ENCODE results near the gene KIF18B.

The KIF18B gene

GRCh38 chr17:44947461-44948314 is at the start of gene KIF18B:
TSS of gene KIF18B (minus strand) at chr17:44947773. CDS start at chr17:44936344, 11,429 bp downstream.
- DNase-seq (ENCODE audit: low spot score): peak; percentile 98

DNA sequence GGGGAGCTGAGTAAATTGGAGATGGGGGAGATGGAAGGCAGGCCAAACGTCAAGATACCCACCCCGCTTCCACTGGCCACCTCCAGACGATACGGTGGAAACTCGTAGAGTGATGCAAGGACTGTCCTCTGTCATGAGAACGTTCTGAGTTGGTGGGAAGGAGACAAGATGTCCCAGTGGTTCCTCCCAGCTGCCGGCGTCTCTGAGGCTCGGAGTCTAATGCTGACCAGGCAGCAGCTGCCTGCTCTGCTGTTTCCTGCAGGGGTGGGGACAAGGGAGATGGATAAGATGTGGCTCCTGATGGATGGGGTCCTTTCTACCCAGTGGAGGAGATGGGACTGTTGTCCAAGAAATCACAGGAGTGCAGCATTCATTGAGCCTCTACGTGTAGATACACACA is 48.7 kb upstream of the KIF18B start:
- DNase-seq (ENCODE audit: low spot score): no peak

- no peak for DNase-seq (ENCODE audit: low spot score)
These were observed 47.9 kb upstream of the KIF18B start for GRCh38 chr17:44995436-44996001.

GRCh38 chr17:44992242-44992939 is 44.8 kb upstream of the KIF18B start:
- no peak for DNase-seq (ENCODE audit: low spot score)

GRCh38 chr17:44990994-44991393 is 43.4 kb upstream of the KIF18B start:
- DNase-seq (ENCODE audit: low spot score): no peak

- no peak for DNase-seq (ENCODE audit: low spot score)
These were observed 42.1 kb upstream of the KIF18B start for GRCh38 chr17:44989552-44990138.

GRCh38 chr17:44988044-44988942 is 40.7 kb upstream of the KIF18B start:
- DNase-seq (ENCODE audit: low spot score): no peak

- DNase-seq (ENCODE audit: low spot score): no peak
These were observed 36.0 kb upstream of the KIF18B start for GRCh38 chr17:44983563-44983962.

- no peak for DNase-seq (ENCODE audit: low spot score)
These were observed 34.6 kb upstream of the KIF18B start for GRCh38 chr17:44982113-44982702.

GRCh38 chr17:44981221-44981968 is 33.8 kb upstream of the KIF18B start:
- peak; percentile 50 for DNase-seq (ENCODE audit: low spot score)

DNA sequence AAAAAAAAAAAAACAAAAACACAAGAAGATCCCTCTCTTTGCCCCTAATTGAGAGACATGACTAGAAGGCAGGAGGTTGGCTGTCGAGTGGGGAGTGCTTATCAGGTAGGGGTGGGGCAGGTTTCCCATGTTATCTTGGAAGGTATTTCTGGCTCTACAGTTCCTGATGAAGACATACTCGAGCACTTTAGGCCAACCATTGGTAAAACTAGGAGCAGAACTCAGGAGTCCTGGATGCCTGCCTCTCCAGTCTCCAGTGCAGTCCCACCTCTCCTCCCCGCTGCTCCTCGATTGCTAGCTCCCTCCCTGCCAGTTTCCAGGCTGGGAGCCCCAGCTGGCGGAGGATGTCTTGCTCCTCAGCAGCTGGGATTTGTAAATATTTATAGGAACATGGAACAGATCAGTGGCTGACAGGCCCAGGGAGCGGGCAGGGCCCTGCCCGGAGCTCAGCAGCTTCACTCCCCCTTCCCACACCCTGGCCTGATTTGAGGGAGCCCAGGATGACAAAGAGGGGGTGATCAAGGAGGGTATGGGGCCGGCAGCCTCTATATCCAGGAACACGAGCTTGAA is 31.9 kb upstream of the KIF18B start:
- no peak for DNase-seq (ENCODE audit: low spot score)

DNA sequence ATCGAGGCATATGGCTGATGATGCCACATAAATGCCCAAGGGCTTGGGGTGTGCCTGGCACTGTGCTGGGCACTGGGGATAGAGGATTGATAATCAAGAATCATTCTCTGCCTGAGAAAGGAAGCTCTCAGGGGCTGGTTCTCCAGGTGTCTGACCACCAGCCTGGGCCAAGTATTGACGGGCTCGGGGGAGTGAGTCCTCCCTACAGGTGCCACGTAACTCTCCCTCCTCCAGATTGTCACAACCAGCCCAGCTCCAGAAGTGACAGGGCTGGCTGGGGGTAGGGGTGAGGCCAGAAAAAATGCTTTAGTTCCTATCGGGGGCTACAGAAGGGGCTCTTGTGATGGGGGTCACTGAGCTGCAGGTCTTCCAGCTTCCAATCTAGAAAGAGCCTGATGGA is 31.2 kb upstream of the KIF18B start:
- DNase-seq (ENCODE audit: low spot score): no peak

DNA sequence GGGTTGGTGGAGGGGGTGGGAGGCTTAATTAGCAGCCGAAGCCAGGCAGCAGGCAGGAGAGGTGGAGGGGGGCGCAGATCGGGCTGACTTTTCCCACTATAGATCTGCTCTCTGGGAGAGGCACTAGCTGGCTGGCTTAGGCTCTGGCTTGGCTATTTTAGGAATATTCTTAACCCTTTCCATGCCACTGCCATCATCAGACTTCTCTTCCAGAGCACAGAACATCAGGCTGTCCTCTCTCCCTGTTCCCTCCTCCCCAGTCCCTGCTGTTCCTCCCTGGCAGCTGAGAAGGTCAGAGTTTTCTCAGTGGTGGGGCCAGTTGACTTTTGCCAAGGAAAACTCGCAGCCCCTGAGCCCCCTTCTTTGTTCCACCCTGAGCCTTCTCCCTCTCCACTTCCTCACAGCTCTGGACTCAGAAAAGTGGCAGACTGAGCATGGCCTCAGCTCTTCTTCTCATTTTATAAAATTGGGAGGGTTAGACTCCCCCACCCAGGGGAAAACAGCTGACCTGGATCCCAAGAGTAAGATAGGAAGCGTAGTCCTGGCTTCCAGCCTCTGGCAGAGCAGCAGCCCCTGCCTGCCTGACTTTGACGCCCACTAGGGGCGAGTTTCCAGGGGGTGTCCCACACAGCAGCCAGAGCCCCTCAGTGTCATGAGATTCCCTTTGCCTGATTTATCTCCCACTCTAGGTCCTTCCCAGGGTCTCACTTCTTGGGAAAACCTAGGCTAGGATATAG is 30.4 kb upstream of the KIF18B start:
- no peak for DNase-seq (ENCODE audit: low spot score)

GRCh38 chr17:44977065-44977464 is 29.5 kb upstream of the KIF18B start:
- no peak for DNase-seq (ENCODE audit: low spot score)

GRCh38 chr17:44976206-44976605 is 28.6 kb upstream of the KIF18B start:
- DNase-seq (ENCODE audit: low spot score): no peak

- peak; percentile 75 for DNase-seq (ENCODE audit: low spot score)
These were observed 25.4 kb upstream of the KIF18B start for GRCh38 chr17:44972953-44973352.

GRCh38 chr17:44971776-44972483 is 24.4 kb upstream of the KIF18B start:
- peak; percentile 73 for DNase-seq (ENCODE audit: low spot score)

- no peak for DNase-seq (ENCODE audit: low spot score)
These were observed 22.7 kb upstream of the KIF18B start for GRCh38 chr17:44970136-44970741.

Measured in RKO (cell line).